ENCODE data around the gene PFKFB2.
A peak's percentile ranks its signal among the peaks of the same experiment; 100 is the strongest.

Gene PFKFB2

GRCh38 chr1:207052911-207053769, at the start of gene PFKFB2:
Gene PFKFB2 (plus strand): TSS chr1:207053275. CDS start chr1:207054718, 1,443 bp downstream.
- peak; percentile 86 for DNase-seq (ENCODE audit: low spot score)

GRCh38 chr1:207004931-207005830, 47.9 kb upstream of the PFKFB2 start:
- peak; percentile 41 for DNase-seq (ENCODE audit: low spot score)

- no peak for DNase-seq (ENCODE audit: low spot score)
These were observed 47.0 kb upstream of the PFKFB2 start for GRCh38 chr1:207006083-207006482.

- no peak for DNase-seq (ENCODE audit: low spot score)
These were observed 46.2 kb upstream of the PFKFB2 start for GRCh38 chr1:207006914-207007313.

GRCh38 chr1:207007352-207008033, 45.6 kb upstream of the PFKFB2 start:
- DNase-seq (ENCODE audit: low spot score), result no peak

- DNase-seq (ENCODE audit: low spot score), result no peak
These were observed 43.8 kb upstream of the PFKFB2 start for GRCh38 chr1:207009182-207009850.

- DNase-seq (ENCODE audit: low spot score), result no peak
These were observed 43.1 kb upstream of the PFKFB2 start for GRCh38 chr1:207009945-207010344.

- no peak for DNase-seq (ENCODE audit: low spot score)
These were observed 42.3 kb upstream of the PFKFB2 start for GRCh38 chr1:207010726-207011125.

GRCh38 chr1:207013321-207014085, 39.6 kb upstream of the PFKFB2 start:
- no peak for DNase-seq (ENCODE audit: low spot score)

- no peak for DNase-seq (ENCODE audit: low spot score)
These were observed 38.3 kb upstream of the PFKFB2 start for GRCh38 chr1:207014728-207015127.

GRCh38 chr1:207015791-207016190, 37.3 kb upstream of the PFKFB2 start:
- no peak for DNase-seq (ENCODE audit: low spot score)

GRCh38 chr1:207017615-207018559, 35.2 kb upstream of the PFKFB2 start:
- no peak for DNase-seq (ENCODE audit: low spot score)

- DNase-seq (ENCODE audit: low spot score), result no peak
These were observed 34.4 kb upstream of the PFKFB2 start for GRCh38 chr1:207018707-207019106.

- no peak for DNase-seq (ENCODE audit: low spot score)
These were observed 33.9 kb upstream of the PFKFB2 start for GRCh38 chr1:207019161-207019560.

- no peak for DNase-seq (ENCODE audit: low spot score)
These were observed 33.4 kb upstream of the PFKFB2 start for GRCh38 chr1:207019661-207020060.

GRCh38 chr1:207020065-207020708, 32.9 kb upstream of the PFKFB2 start:
- DNase-seq (ENCODE audit: low spot score), result no peak

- no peak for DNase-seq (ENCODE audit: low spot score)
These were observed 32.4 kb upstream of the PFKFB2 start for GRCh38 chr1:207020709-207021107.

GRCh38 chr1:207021139-207021861, 31.8 kb upstream of the PFKFB2 start:
- DNase-seq (ENCODE audit: low spot score), result no peak
